GM20000 (cell line): ENCODE data around the gene KCNK4.

Experiments used
- DNase-seq: peaks from one replicate; pipeline ENCODE4 v3.0.0; 2012; ENCODE audit warnings: low spot score
- CTCF ChIP-seq: IDR thresholded peaks from 2 replicates; pipeline ENCODE4 v1.5.1; 2012; ENCODE audit warnings: mild to moderate bottlenecking, control low read depth; ENCODE audit errors: extremely low read depth, missing control alignments

KCNK4 gene

GRCh38 chr11:64291262-64291751 lies at the start of gene KCNK4:
TSS of gene KCNK4 (plus strand) at chr11:64291302. CDS start at chr11:64293019, 1,717 bp downstream.
- TF ChIP-seq CTCF, result no peak
- DNase-seq, result no peak

GRCh38 chr11:64241491-64242374 lies 49.4 kb upstream of the KCNK4 start:
- DNase-seq, result peak; percentile 98
- TF ChIP-seq CTCF, result no peak

GRCh38 chr11:64243236-64243854 lies 47.8 kb upstream of the KCNK4 start:
- TF ChIP-seq CTCF, result no peak
- DNase-seq, result no peak

- TF ChIP-seq CTCF, result no peak
- DNase-seq, result no peak
Measured at GRCh38 chr11:64244107-64244506, 47.0 kb upstream of the KCNK4 start.

GRCh38 chr11:64244966-64245365 lies 46.1 kb upstream of the KCNK4 start:
- no peak for TF ChIP-seq CTCF
- DNase-seq, result no peak

GRCh38 chr11:64245401-64245796 lies 45.7 kb upstream of the KCNK4 start:
- TF ChIP-seq CTCF, result no peak
- DNase-seq, result no peak
